Type B pancreatic cell (in vitro differentiated cells): Measurements from ENCODE around the gene TPP2. TPM values are rescaled to one million over a fixed set of nuclear protein-coding genes. Genes with fewer than 3 reads are reported as not detected.

ENCODE experiments used
- DNase-seq: peaks from one replicate; pipeline ENCODE4 v3.0.0; 2021; ENCODE audit warnings: mixed read lengths; ENCODE audit not compliant: unreplicated experiment; ENCODE audit errors: extremely low spot score
- H3K27ac Mint-ChIP-seq: 2 replicates; pipeline ENCODE4 v1.8.0; 2021; ENCODE audit warnings: mild to moderate bottlenecking, mixed read lengths
- H3K27me3 Mint-ChIP-seq: 2 replicates; pipeline ENCODE4 v1.8.0; 2021; ENCODE audit warnings: mixed read lengths
- H3K36me3 Mint-ChIP-seq: 2 replicates; pipeline ENCODE4 v1.8.0; 2021; ENCODE audit warnings: mixed read lengths
- H3K4me1 Mint-ChIP-seq: one replicate; pipeline ENCODE4 v1.8.0; 2021; ENCODE audit warnings: mixed read lengths; ENCODE audit not compliant: unreplicated experiment
- H3K4me3 Mint-ChIP-seq: 2 replicates; pipeline ENCODE4 v1.8.0; 2021; ENCODE audit warnings: mild to moderate bottlenecking, mixed read lengths
- H3K9me3 Mint-ChIP-seq: 2 replicates; pipeline ENCODE4 v1.8.0; 2021; ENCODE audit warnings: mixed read lengths
- CTCF ChIP-seq: fragments of 200-600 bp; sonication (generic); conservative IDR thresholded peaks from 2 replicates; pipeline ENCODE4 v1.5.0; 2021; ENCODE audit warnings: antibody characterized with exemption, mild to moderate bottlenecking
- total RNA-seq: library from RNA; stranded (reverse); gene quantifications from 2 replicates; pipeline ENCODE4 v1.2.1, GENCODE V29; 2021; ENCODE audit warnings: low replicate concordance

TPP2 gene
- total RNA-seq, 1 donor from 2014 or later = 54.4 TPM

DNA sequence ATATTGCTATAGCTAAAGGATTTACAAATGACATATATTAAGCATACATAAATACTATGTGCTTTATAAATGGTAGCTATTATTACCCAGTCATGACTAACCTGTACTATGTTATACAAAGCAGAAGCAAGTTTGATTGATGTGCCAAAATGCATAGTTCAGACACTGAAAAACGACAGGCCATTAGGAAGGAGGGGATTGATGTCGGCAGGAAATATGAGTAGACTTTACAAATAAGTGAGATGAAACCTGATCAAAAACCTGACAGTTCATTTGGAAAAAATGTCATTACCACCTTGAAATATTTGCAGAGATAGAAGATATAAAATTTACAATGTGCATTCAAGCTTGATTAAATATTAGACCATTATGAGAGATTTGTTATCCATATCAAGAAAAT, 38.8 kb upstream of the TPP2 start:
- no peak for TF ChIP-seq CTCF
- no peak overlapping the region for H3K27ac Mint-ChIP-seq
- H3K27me3 Mint-ChIP-seq = peaks cover 13% of the 10 kb centered on the region
- H3K36me3 Mint-ChIP-seq = no peaks in the 10 kb centered on the region
- H3K9me3 Mint-ChIP-seq = no peaks in the 10 kb centered on the region
- no peaks in the 10 kb centered on the region for H3K4me1 Mint-ChIP-seq
- H3K4me3 Mint-ChIP-seq = no peak overlapping the region
- DNase-seq = no peak

GRCh38 chr13:102561933-102562332, 34.9 kb upstream of the TPP2 start:
- no peaks in the 10 kb centered on the region for H3K9me3 Mint-ChIP-seq
- no peak overlapping the region for H3K27ac Mint-ChIP-seq
- peaks cover 20% of the 10 kb centered on the region for H3K27me3 Mint-ChIP-seq
- TF ChIP-seq CTCF = no peak
- H3K4me3 Mint-ChIP-seq = no peak overlapping the region
- no peaks in the 10 kb centered on the region for H3K36me3 Mint-ChIP-seq
- no peaks in the 10 kb centered on the region for H3K4me1 Mint-ChIP-seq
- DNase-seq = no peak

- no peaks in the 10 kb centered on the region for H3K36me3 Mint-ChIP-seq
- no peak for DNase-seq
- no peaks in the 10 kb centered on the region for H3K4me1 Mint-ChIP-seq
- no peak for TF ChIP-seq CTCF
- no peaks in the 10 kb centered on the region for H3K9me3 Mint-ChIP-seq
- H3K4me3 Mint-ChIP-seq = no peak overlapping the region
- H3K27ac Mint-ChIP-seq = no peak overlapping the region
- H3K27me3 Mint-ChIP-seq = peaks cover 26% of the 10 kb centered on the region
Measured at GRCh38 chr13:102563267-102563666, 33.5 kb upstream of the TPP2 start.

DNA sequence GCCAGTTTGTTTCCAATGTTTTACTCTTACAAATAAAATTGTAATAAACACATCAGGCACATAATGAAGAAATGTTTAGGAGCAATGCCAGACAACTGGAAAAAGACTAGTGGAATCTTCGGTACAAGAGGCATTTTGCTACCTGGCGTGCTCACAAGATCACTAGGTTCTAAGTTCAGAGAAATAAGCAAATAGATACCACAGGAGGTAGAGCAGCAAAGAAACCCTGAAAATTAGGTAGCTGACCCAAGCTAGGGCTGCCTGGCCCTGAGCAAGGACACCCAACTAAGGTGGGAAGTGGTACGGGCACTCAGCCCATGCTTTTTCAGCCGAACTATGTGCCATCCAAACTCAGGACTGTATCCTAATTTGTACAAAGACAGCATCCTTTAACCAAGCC, 32.2 kb upstream of the TPP2 start:
- no peak overlapping the region for H3K4me3 Mint-ChIP-seq
- TF ChIP-seq CTCF = no peak
- DNase-seq = no peak
- no peaks in the 10 kb centered on the region for H3K9me3 Mint-ChIP-seq
- H3K36me3 Mint-ChIP-seq = no peaks in the 10 kb centered on the region
- H3K4me1 Mint-ChIP-seq = no peaks in the 10 kb centered on the region
- no peak overlapping the region for H3K27ac Mint-ChIP-seq
- H3K27me3 Mint-ChIP-seq = peaks cover 28% of the 10 kb centered on the region

- DNase-seq = no peak
- TF ChIP-seq CTCF = no peak
- no peak overlapping the region for H3K27ac Mint-ChIP-seq
- no peak overlapping the region for H3K4me3 Mint-ChIP-seq
- H3K27me3 Mint-ChIP-seq = peaks cover 40% of the 10 kb centered on the region
- H3K9me3 Mint-ChIP-seq = no peaks in the 10 kb centered on the region
- no peaks in the 10 kb centered on the region for H3K36me3 Mint-ChIP-seq
- no peaks in the 10 kb centered on the region for H3K4me1 Mint-ChIP-seq
Measured at GRCh38 chr13:102566513-102566912, 30.3 kb upstream of the TPP2 start.

- no peak for TF ChIP-seq CTCF
- no peak for DNase-seq
- H3K9me3 Mint-ChIP-seq = no peaks in the 10 kb centered on the region
- H3K36me3 Mint-ChIP-seq = no peaks in the 10 kb centered on the region
- H3K27ac Mint-ChIP-seq = no peak overlapping the region
- H3K27me3 Mint-ChIP-seq = peaks cover 46% of the 10 kb centered on the region
- no peaks in the 10 kb centered on the region for H3K4me1 Mint-ChIP-seq
- no peak overlapping the region for H3K4me3 Mint-ChIP-seq
Measured at GRCh38 chr13:102567857-102568256, 28.9 kb upstream of the TPP2 start.
